HepG2 (cell line): ENCODE measurements around the gene TRAPPC4. TPM values are rescaled to one million over a fixed set of nuclear protein-coding genes. Genes with fewer than 3 reads are reported as not detected.
A peak's percentile ranks its signal among the peaks of the same experiment; 100 is the strongest.

ENCODE experiments used
- AKAP8 ChIP-seq: sonication (generic); formaldehyde crosslinking; IDR thresholded peaks from 2 replicates; pipeline ENCODE4 v1.5.1; 2020; ENCODE audit warnings: mild to moderate bottlenecking, missing genetic modification reagents
- ARHGAP35 ChIP-seq: sonication (generic); formaldehyde crosslinking; IDR thresholded peaks from 2 replicates; pipeline ENCODE4 v1.9.0; 2022; ENCODE audit warnings: mild to moderate bottlenecking, inconsistent platforms, moderate library complexity, missing genetic modification reagents, borderline replicate concordance
- EED ChIP-seq: sonication (generic); formaldehyde crosslinking; IDR thresholded peaks from 2 replicates; pipeline ENCODE4 v1.5.0; 2020; ENCODE audit warnings: mild to moderate bottlenecking, missing genetic modification reagents
- ESRRA ChIP-seq: sonication (generic); formaldehyde crosslinking; IDR thresholded peaks from 2 replicates; pipeline ENCODE4 v1.5.1; 2020; ENCODE audit warnings: mild to moderate bottlenecking, low read depth, missing genetic modification reagents
- GTF3A ChIP-seq: sonication (generic); formaldehyde crosslinking; conservative IDR thresholded peaks from 2 replicates; pipeline ENCODE4 v1.4.0; 2020; ENCODE audit warnings: mild to moderate bottlenecking, missing genetic modification reagents
- HIVEP1 ChIP-seq: sonication (generic); formaldehyde crosslinking; IDR thresholded peaks from 2 replicates; pipeline ENCODE4 v1.4.0; 2020; ENCODE audit warnings: mild to moderate bottlenecking, missing genetic modification reagents
- KAT7 ChIP-seq: IDR thresholded peaks from 2 replicates; pipeline ENCODE4 v1.6.1; 2018; ENCODE audit warnings: borderline replicate concordance, missing compliant biosample characterization
- KDM5A ChIP-seq: fragments of 200-600 bp; sonication (generic); IDR thresholded peaks from 2 replicates; pipeline ENCODE4 v1.7.0; 2018; ENCODE audit warnings: antibody characterized with exemption, mild to moderate bottlenecking, low read length, borderline replicate concordance
- MTA3 ChIP-seq: sonication (generic); formaldehyde crosslinking; IDR thresholded peaks from 2 replicates; pipeline ENCODE4 v1.4.0; 2020; ENCODE audit warnings: missing genetic modification reagents
- SMAD9 ChIP-seq: sonication (generic); formaldehyde crosslinking; IDR thresholded peaks from 2 replicates; pipeline ENCODE4 v1.5.1; 2020; ENCODE audit warnings: mild to moderate bottlenecking, missing genetic modification reagents
- SRSF9 ChIP-seq: fragments of 200-400 bp; formaldehyde crosslinking; IDR thresholded peaks from 2 replicates; pipeline ENCODE4 v1.6.1; 2018; ENCODE audit warnings: borderline replicate concordance, mild to moderate bottlenecking, low read depth, low read length; ENCODE audit not compliant: insufficient read depth, poor library complexity, severe bottlenecking
- ZFP82 ChIP-seq: sonication (generic); formaldehyde crosslinking; IDR thresholded peaks from 2 replicates; pipeline ENCODE4 v1.5.1; 2020; ENCODE audit warnings: mild to moderate bottlenecking, missing genetic modification reagents, borderline replicate concordance
- ZNF720 ChIP-seq: sonication (generic); formaldehyde crosslinking; IDR thresholded peaks from 2 replicates; pipeline ENCODE4 v1.4.0; 2020; ENCODE audit warnings: missing genetic modification reagents
- ZNF747 ChIP-seq: sonication (generic); formaldehyde crosslinking; IDR thresholded peaks from 2 replicates; pipeline ENCODE4 v1.8.1; 2023; ENCODE audit warnings: missing genetic modification reagents, mild to moderate bottlenecking, borderline replicate concordance
- ZNF883 ChIP-seq: sonication (generic); formaldehyde crosslinking; IDR thresholded peaks from 2 replicates; pipeline ENCODE4 v1.5.1; 2020; ENCODE audit warnings: mild to moderate bottlenecking, missing genetic modification reagents; ENCODE audit errors: not compliant biosample characterization
- polyA plus RNA-seq, 8 experiments: library from polyadenylated mRNA; depleted of rRNA in 3 of 8; stranded (reverse) in 7 of 8; unstranded in 1 of 8; fragments of >200 nt; fragmentation: Illumina TruSeq in 4 of 8; extraction: Trizol in 4 of 8; gene quantifications; 2 replicates each; pipeline versions ENCODE4 v1.2.1 to v1.2.3, GENCODE V29; 2011 to 2016; ENCODE audit warnings: low read depth in 4 of 8, missing spikeins in 1 of 8, mixed read lengths in 1 of 8; ENCODE audit not compliant: insufficient read depth in 1 of 8
- total RNA-seq, 5 experiments: library from RNA; depleted of rRNA; stranded (reverse); fragments of >200 nt; fragmentation: Illumina TruSeq; extraction: Trizol; gene quantifications; 2 replicates each; pipeline ENCODE4 v1.2.3, GENCODE V29; 2016; ENCODE audit warnings: low read depth in 1 of 5
- TF ChIP-seq, protein P1 (sequence below): sonication (generic); formaldehyde crosslinking; IDR thresholded peaks from 2 replicates; pipeline ENCODE4 v1.8.0; 2022; ENCODE audit warnings: low read depth, missing genetic modification reagents
- TF ChIP-seq, protein P2 (sequence below): sonication (generic); formaldehyde crosslinking; IDR thresholded peaks from 2 replicates; pipeline ENCODE4 v1.5.0; 2020; ENCODE audit warnings: mild to moderate bottlenecking, missing genetic modification reagents, moderate library complexity
- TF ChIP-seq, protein P3 (sequence below): sonication (generic); formaldehyde crosslinking; IDR thresholded peaks from 2 replicates; pipeline ENCODE4 v1.9.0; 2021; ENCODE audit warnings: missing genetic modification reagents, borderline replicate concordance
- TF ChIP-seq, protein P4 (sequence below): sonication (generic); formaldehyde crosslinking; IDR thresholded peaks from 2 replicates; pipeline ENCODE4 v1.5.0; 2020; ENCODE audit warnings: mild to moderate bottlenecking, missing genetic modification reagents, borderline replicate concordance

TRAPPC4 gene
- total and polyA plus RNA-seq, 2 of the 13 experiments (the other 11 are each of a cell fraction or from before 2014, with no cell fraction given) = 97.4 to 140 TPM

DNA sequence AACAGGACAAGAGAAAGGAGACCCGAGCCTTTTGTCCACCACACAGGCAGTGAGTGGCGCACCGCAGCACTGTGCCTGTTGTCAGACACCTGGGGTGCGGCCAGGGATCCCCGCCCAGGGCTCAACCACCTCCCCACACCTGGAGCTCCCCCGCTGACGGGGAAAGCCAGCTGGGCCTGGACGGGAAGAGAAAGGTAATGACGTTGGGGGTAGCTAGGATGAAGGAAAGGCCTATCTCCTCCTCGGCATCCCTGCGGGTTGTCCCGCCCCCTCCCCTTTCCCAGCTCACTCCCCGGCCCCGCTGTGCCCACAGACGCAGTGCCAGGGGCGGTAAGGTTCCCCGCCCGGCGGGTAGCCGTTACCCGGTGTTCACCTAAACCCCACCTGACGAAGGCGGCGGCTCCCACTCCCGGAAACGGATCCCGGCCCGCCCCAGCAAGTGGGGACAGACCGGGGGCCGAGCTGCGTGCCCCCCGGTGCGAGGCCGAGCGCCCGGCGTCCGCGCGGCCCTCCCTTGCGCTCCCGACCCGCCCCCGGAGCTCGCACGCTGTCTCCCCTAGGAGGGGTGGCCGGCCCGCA lies 37.9 kb downstream of the TRAPPC4 start (continued):
- TF ChIP-seq ZNF747 (CRISPR knock-in tag) (no peak), SMAD9 (CRISPR knock-in tag) (0 out of 2 replicates have a peak, but pooled peaks have one; percentile 13), ZNF720 (no peak), ARHGAP35 (CRISPR knock-in tag) (0 out of 2 replicates have a peak, but pooled peaks have one; percentile 36), SRSF9 (no peak), HIVEP1 (CRISPR knock-in tag) (no peak), MTA3 (CRISPR knock-in tag) (no peak), KDM5A (no peak), GTF3A (CRISPR knock-in tag) (no peak), AKAP8 (CRISPR knock-in tag) (no peak), ESRRA (CRISPR knock-in tag) (no peak), ZNF883 (CRISPR knock-in tag) (peak; percentile 24), ZFP82 (CRISPR knock-in tag) (no peak), KAT7 (CRISPR knock-in tag) (no peak), EED (CRISPR knock-in tag) (no peak)
- TF ChIP-seq, protein P1, sequence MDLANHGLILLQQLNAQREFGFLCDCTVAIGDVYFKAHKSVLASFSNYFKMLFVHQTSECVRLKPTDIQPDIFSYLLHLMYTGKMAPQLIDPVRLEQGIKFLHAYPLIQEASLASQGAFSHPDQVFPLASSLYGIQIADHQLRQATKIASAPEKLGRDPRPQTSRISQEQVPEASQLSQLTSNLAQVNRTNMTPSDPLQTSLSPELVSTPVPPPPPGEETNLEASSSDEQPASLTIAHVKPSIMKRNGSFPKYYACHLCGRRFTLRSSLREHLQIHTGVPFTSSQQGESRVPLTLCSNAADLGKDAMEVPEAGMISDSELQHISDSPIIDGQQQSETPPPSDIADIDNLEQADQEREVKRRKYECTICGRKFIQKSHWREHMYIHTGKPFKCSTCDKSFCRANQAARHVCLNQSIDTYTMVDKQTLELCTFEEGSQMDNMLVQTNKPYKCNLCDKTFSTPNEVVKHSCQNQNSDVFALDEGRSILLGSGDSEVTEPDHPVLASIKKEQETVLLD (CRISPR knock-in tag) = no peak
- TF ChIP-seq, protein P2, sequence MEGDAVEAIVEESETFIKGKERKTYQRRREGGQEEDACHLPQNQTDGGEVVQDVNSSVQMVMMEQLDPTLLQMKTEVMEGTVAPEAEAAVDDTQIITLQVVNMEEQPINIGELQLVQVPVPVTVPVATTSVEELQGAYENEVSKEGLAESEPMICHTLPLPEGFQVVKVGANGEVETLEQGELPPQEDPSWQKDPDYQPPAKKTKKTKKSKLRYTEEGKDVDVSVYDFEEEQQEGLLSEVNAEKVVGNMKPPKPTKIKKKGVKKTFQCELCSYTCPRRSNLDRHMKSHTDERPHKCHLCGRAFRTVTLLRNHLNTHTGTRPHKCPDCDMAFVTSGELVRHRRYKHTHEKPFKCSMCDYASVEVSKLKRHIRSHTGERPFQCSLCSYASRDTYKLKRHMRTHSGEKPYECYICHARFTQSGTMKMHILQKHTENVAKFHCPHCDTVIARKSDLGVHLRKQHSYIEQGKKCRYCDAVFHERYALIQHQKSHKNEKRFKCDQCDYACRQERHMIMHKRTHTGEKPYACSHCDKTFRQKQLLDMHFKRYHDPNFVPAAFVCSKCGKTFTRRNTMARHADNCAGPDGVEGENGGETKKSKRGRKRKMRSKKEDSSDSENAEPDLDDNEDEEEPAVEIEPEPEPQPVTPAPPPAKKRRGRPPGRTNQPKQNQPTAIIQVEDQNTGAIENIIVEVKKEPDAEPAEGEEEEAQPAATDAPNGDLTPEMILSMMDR (CRISPR knock-in tag) = no peak
- TF ChIP-seq, protein P3, sequence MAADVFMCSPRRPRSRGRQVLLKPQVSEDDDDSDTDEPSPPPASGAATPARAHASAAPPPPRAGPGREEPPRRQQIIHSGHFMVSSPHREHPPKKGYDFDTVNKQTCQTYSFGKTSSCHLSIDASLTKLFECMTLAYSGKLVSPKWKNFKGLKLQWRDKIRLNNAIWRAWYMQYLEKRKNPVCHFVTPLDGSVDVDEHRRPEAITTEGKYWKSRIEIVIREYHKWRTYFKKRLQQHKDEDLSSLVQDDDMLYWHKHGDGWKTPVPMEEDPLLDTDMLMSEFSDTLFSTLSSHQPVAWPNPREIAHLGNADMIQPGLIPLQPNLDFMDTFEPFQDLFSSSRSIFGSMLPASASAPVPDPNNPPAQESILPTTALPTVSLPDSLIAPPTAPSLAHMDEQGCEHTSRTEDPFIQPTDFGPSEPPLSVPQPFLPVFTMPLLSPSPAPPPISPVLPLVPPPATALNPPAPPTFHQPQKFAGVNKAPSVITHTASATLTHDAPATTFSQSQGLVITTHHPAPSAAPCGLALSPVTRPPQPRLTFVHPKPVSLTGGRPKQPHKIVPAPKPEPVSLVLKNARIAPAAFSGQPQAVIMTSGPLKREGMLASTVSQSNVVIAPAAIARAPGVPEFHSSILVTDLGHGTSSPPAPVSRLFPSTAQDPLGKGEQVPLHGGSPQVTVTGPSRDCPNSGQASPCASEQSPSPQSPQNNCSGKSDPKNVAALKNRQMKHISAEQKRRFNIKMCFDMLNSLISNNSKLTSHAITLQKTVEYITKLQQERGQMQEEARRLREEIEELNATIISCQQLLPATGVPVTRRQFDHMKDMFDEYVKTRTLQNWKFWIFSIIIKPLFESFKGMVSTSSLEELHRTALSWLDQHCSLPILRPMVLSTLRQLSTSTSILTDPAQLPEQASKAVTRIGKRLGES (CRISPR knock-in tag) = no peak
- TF ChIP-seq, protein P4, sequence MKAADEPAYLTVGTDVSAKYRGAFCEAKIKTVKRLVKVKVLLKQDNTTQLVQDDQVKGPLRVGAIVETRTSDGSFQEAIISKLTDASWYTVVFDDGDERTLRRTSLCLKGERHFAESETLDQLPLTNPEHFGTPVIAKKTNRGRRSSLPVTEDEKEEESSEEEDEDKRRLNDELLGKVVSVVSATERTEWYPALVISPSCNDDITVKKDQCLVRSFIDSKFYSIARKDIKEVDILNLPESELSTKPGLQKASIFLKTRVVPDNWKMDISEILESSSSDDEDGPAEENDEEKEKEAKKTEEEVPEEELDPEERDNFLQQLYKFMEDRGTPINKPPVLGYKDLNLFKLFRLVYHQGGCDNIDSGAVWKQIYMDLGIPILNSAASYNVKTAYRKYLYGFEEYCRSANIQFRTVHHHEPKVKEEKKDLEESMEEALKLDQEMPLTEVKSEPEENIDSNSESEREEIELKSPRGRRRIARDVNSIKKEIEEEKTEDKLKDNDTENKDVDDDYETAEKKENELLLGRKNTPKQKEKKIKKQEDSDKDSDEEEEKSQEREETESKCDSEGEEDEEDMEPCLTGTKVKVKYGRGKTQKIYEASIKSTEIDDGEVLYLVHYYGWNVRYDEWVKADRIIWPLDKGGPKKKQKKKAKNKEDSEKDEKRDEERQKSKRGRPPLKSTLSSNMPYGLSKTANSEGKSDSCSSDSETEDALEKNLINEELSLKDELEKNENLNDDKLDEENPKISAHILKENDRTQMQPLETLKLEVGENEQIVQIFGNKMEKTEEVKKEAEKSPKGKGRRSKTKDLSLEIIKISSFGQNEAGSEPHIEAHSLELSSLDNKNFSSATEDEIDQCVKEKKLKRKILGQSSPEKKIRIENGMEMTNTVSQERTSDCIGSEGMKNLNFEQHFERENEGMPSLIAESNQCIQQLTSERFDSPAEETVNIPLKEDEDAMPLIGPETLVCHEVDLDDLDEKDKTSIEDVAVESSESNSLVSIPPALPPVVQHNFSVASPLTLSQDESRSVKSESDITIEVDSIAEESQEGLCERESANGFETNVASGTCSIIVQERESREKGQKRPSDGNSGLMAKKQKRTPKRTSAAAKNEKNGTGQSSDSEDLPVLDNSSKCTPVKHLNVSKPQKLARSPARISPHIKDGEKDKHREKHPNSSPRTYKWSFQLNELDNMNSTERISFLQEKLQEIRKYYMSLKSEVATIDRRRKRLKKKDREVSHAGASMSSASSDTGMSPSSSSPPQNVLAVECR = peak; percentile 6; the same call in 1 of the 2 replicates
